Testis (tissue), 2 donors: ENCODE measurements around the gene MACO1.

Experiments used
- CTCF ChIP-seq, 3 experiments: fragments of 450-650 bp in 2 of 3; fragments of 200-600 bp in 1 of 3; sonication (generic) in 1 of 3; IDR thresholded peaks; one replicate each; pipeline ENCODE4 v1.5.1; 2016 to 2019; ENCODE audit warnings: antibody characterized with exemption in 3 of 3, mild to moderate bottlenecking in 2 of 3, moderate library complexity in 1 of 3
- POLR2A ChIP-seq: fragments of 450-650 bp; IDR thresholded peaks from one replicate; pipeline ENCODE4 v1.6.1; 2017; ENCODE audit warnings: antibody characterized with exemption, mild to moderate bottlenecking, moderate library complexity

GRCh38 chr1:25484533-25484932 lies 53.8 kb downstream of the MACO1 start:
- no peak for TF ChIP-seq CTCF (IDR thresholded peaks at IDR 0.05)
- no peak for TF ChIP-seq POLR2A
